Endodermal cell (in vitro differentiated cells): ENCODE data around the gene SLC13A3. TPM values are rescaled to one million over a fixed set of nuclear protein-coding genes. Genes with fewer than 3 reads are reported as not detected.

Experiments
- DNase-seq: peaks from one replicate; pipeline ENCODE4 v3.0.0-alpha.2; 2017
- H3K27ac ChIP-seq: 2 replicates; pipeline ENCODE4 v1.5.1; 2013; ENCODE audit warnings: mild to moderate bottlenecking, low read depth, low read length, moderate library complexity
- H3K27me3 ChIP-seq: 2 replicates; pipeline ENCODE4 v1.6.1; 2013; ENCODE audit warnings: mild to moderate bottlenecking, low read length, moderate library complexity; ENCODE audit not compliant: insufficient read depth, control insufficient read depth, poor library complexity, severe bottlenecking
- H3K36me3 ChIP-seq: 2 replicates; pipeline ENCODE4 v1.7.0; 2013; ENCODE audit warnings: mild to moderate bottlenecking, low read length, moderate library complexity; ENCODE audit not compliant: control insufficient read depth, insufficient read depth
- H3K4me1 ChIP-seq: one replicate; pipeline ENCODE4 v1.7.0; 2013; ENCODE audit warnings: low read length; ENCODE audit not compliant: control insufficient read depth, insufficient read depth
- H3K4me3 ChIP-seq: 2 replicates; pipeline ENCODE4 v1.5.1; 2013; ENCODE audit warnings: mild to moderate bottlenecking, low read length, moderate library complexity
- H3K9ac ChIP-seq: 2 replicates; pipeline ENCODE4 v1.6.1; 2013; ENCODE audit warnings: mild to moderate bottlenecking, low read length, moderate library complexity; ENCODE audit not compliant: poor library complexity, severe bottlenecking; ENCODE audit errors: extremely low read depth
- H3K9me3 ChIP-seq: 2 replicates; pipeline ENCODE4 v1.6.1; 2013; ENCODE audit warnings: mild to moderate bottlenecking, low read length, moderate library complexity; ENCODE audit not compliant: control insufficient read depth
- H3K27ac Mint-ChIP-seq: 2 replicates; pipeline ENCODE4 v1.8.0; 2020; ENCODE audit warnings: mixed read lengths
- H3K27me3 Mint-ChIP-seq: 2 replicates; pipeline ENCODE4 v1.8.0; 2021; ENCODE audit warnings: mild to moderate bottlenecking, mixed read lengths; ENCODE audit not compliant: insufficient read depth
- H3K36me3 Mint-ChIP-seq: 2 replicates; pipeline ENCODE4 v1.8.0; 2020; ENCODE audit warnings: low read depth, mixed read lengths
- H3K4me1 Mint-ChIP-seq: 2 replicates; pipeline ENCODE4 v1.8.0; 2020; ENCODE audit warnings: mixed read lengths
- H3K4me3 Mint-ChIP-seq: 2 replicates; pipeline ENCODE4 v1.8.0; 2020; ENCODE audit warnings: mild to moderate bottlenecking, moderate library complexity, mixed read lengths
- H3K9me3 Mint-ChIP-seq: 2 replicates; pipeline ENCODE4 v1.8.0; 2020; ENCODE audit warnings: mild to moderate bottlenecking, mixed read lengths
- CTCF ChIP-seq: fragments of 200-600 bp; sonication (generic); conservative IDR thresholded peaks from 2 replicates; pipeline ENCODE4 v1.5.0; 2021; ENCODE audit warnings: antibody characterized with exemption, mild to moderate bottlenecking
- WGBS, 2 experiments: methylation state at CpG; one replicate each; pipeline versions ENCODE4 v1.1.5 to v1.1.7; 2013; ENCODE audit warnings: missing lambda C conversion rate in 2 of 2, mixed read lengths in 1 of 2; ENCODE audit not compliant: insufficient coverage in 1 of 2, insufficient read length in 1 of 2; 5-methylcytosine and 5-hydroxymethylcytosine counted together
- total RNA-seq, 2 donors: library from RNA; stranded (reverse); fragmentation: NEBNext Ultra II Directional in 1 of 2; extraction: Animal tissue kit (Norgen Biotek cat#: 25700) in 1 of 2; gene quantifications; 2 replicates in 1 of 2; 3 replicates in 1 of 2; pipeline ENCODE4 v1.2.1, GENCODE V29; 2021

The SLC13A3 gene
- total RNA-seq, 2 donors from 2014 or later = 7.3 to 9.0 TPM

- H3K36me3 ChIP-seq = no peaks in the 10 kb centered on the region
- no peak for DNase-seq
- no peak overlapping the region for H3K9ac ChIP-seq
- 93 to 95% methylated on average over 8 to 13 of the region's 13 CpGs for WGBS, 2 experiments
- no peak overlapping the region for H3K27ac ChIP-seq
- Mint-ChIP-seq H3K36me3 (no peaks in the 10 kb centered on the region), H3K9me3 (peaks cover 1% of the 10 kb centered on the region), H3K27me3 (peaks cover 23% of the 10 kb centered on the region), H3K27ac (no peak overlapping the region), H3K4me3 (no peak overlapping the region), H3K4me1 (peaks cover 13% of the 10 kb centered on the region)
- H3K4me3 ChIP-seq = no peak overlapping the region
- H3K4me1 ChIP-seq = peaks cover 4% of the 10 kb centered on the region
- H3K9me3 ChIP-seq = no peaks in the 10 kb centered on the region
- peaks cover 15% of the 10 kb centered on the region for H3K27me3 ChIP-seq
- TF ChIP-seq CTCF = no peak
Measured at GRCh38 chr20:46604551-46605133, 46.6 kb downstream of the SLC13A3 start.

- H3K9me3 Mint-ChIP-seq = peaks cover 1% of the 10 kb centered on the region
- Histone ChIP-seq H3K27ac (no peak overlapping the region), H3K9ac (no peak overlapping the region), H3K27me3 (peaks cover 15% of the 10 kb centered on the region), H3K4me3 (no peak overlapping the region), H3K36me3 (no peaks in the 10 kb centered on the region), H3K4me1 (no peaks in the 10 kb centered on the region), H3K9me3 (no peaks in the 10 kb centered on the region)
- 92% methylated on average over 2 of the region's 2 CpGs; no CpG with 5 or more reads in 1 of the 2 experiments for WGBS, 2 experiments
- no peak for DNase-seq
- H3K36me3 Mint-ChIP-seq = no peaks in the 10 kb centered on the region
- H3K4me1 Mint-ChIP-seq = peaks cover 13% of the 10 kb centered on the region
- no peak overlapping the region for H3K4me3 Mint-ChIP-seq
- TF ChIP-seq CTCF = no peak
- peaks cover 31% of the 10 kb centered on the region for H3K27me3 Mint-ChIP-seq
- no peak overlapping the region for H3K27ac Mint-ChIP-seq
Measured at GRCh38 chr20:46602429-46602828, 48.8 kb downstream of the SLC13A3 start.

- Mint-ChIP-seq H3K4me3 (no peak overlapping the region), H3K4me1 (peaks cover 8% of the 10 kb centered on the region), H3K9me3 (peaks cover 1% of the 10 kb centered on the region), H3K27ac (no peak overlapping the region), H3K27me3 (peaks cover 31% of the 10 kb centered on the region), H3K36me3 (no peaks in the 10 kb centered on the region)
- Histone ChIP-seq H3K36me3 (no peaks in the 10 kb centered on the region), H3K27me3 (peaks cover 15% of the 10 kb centered on the region), H3K27ac (no peak overlapping the region), H3K4me1 (no peaks in the 10 kb centered on the region), H3K4me3 (no peak overlapping the region), H3K9ac (no peak overlapping the region), H3K9me3 (no peaks in the 10 kb centered on the region)
- no peak for TF ChIP-seq CTCF
- DNase-seq = no peak
Measured at GRCh38 chr20:46601603-46602122, 49.6 kb downstream of the SLC13A3 start.
